GM23248 (cell line): ENCODE data around the gene DLX3. TPM values are rescaled to one million over a fixed set of nuclear protein-coding genes. Genes with fewer than 3 reads are reported as not detected.

Source experiments
- DNase-seq: peaks from one replicate; pipeline ENCODE4 v3.0.0-alpha.2; 2015
- H2AFZ ChIP-seq: fragments of 200-600 bp; sonication (generic); 2 replicates; pipeline ENCODE4 v1.6.1; 2016; ENCODE audit warnings: antibody characterized with exemption
- H3F3A ChIP-seq: fragments of 200-600 bp; sonication (generic); 2 replicates; pipeline ENCODE4 v1.6.1; 2016; ENCODE audit warnings: mild to moderate bottlenecking, antibody characterized with exemption, mixed run types; ENCODE audit not compliant: insufficient read depth
- H3K27ac ChIP-seq: fragments of 200-600 bp; sonication (generic); 2 replicates; pipeline ENCODE4 v1.5.1; 2016; ENCODE audit warnings: mild to moderate bottlenecking
- H3K27me3 ChIP-seq: fragments of 200-600 bp; sonication (generic); replicated peaks from 2 replicates; pipeline ENCODE4 v1.6.1; 2016; ENCODE audit warnings: mild to moderate bottlenecking; ENCODE audit not compliant: insufficient read depth
- H3K36me3 ChIP-seq: fragments of 200-600 bp; sonication (generic); 2 replicates; pipeline ENCODE4 v1.6.1; 2016; ENCODE audit warnings: low read depth, mild to moderate bottlenecking
- H3K4me1 ChIP-seq: fragments of 200-600 bp; sonication (generic); 2 replicates; pipeline ENCODE4 v1.6.1; 2016; ENCODE audit warnings: mild to moderate bottlenecking; ENCODE audit not compliant: insufficient read depth
- H3K4me2 ChIP-seq: fragments of 200-600 bp; sonication (generic); one replicate; pipeline ENCODE4 v1.6.1; 2016; ENCODE audit warnings: mild to moderate bottlenecking; ENCODE audit not compliant: unreplicated experiment
- H3K4me3 ChIP-seq: fragments of 200-600 bp; sonication (generic); 2 replicates; pipeline ENCODE4 v1.5.1; 2016; ENCODE audit warnings: mild to moderate bottlenecking
- H3K79me2 ChIP-seq: fragments of 200-600 bp; sonication (generic); 2 replicates; pipeline ENCODE4 v1.6.1; 2016; ENCODE audit warnings: mild to moderate bottlenecking; ENCODE audit not compliant: insufficient read depth
- H3K9ac ChIP-seq: fragments of 200-600 bp; sonication (generic); 2 replicates; pipeline ENCODE4 v1.6.1; 2016; ENCODE audit warnings: mild to moderate bottlenecking
- H3K9me2 ChIP-seq: fragments of 200-600 bp; sonication (generic); 2 replicates; pipeline ENCODE4 v1.6.1; 2016; ENCODE audit warnings: mixed run types, mild to moderate bottlenecking, moderate library complexity; ENCODE audit not compliant: insufficient read depth
- H3K9me3 ChIP-seq: fragments of 200-600 bp; sonication (generic); one replicate; pipeline ENCODE4 v1.6.1; 2017; ENCODE audit warnings: low read depth
- H4K20me1 ChIP-seq: fragments of 200-600 bp; sonication (generic); 2 replicates; pipeline ENCODE4 v1.6.0; 2016; ENCODE audit not compliant: insufficient read depth
- EZH2 ChIP-seq: fragments of 200-600 bp; sonication (generic); IDR thresholded peaks from 2 replicates; pipeline ENCODE4 v1.6.1; 2018; ENCODE audit warnings: antibody characterized with exemption, mild to moderate bottlenecking; ENCODE audit not compliant: insufficient read depth, poor library complexity, severe bottlenecking
- EZH2phosphoT487 ChIP-seq: fragments of 200-600 bp; sonication (generic); IDR thresholded peaks from 2 replicates; pipeline ENCODE4 v1.6.1; 2018; ENCODE audit warnings: antibody characterized with exemption, moderate library complexity, mild to moderate bottlenecking, low read depth; ENCODE audit not compliant: insufficient read depth
- WGBS, 2 experiments: methylation state at CpG; one replicate each; pipeline ENCODE4 v1.1.6; 2015 to 2017; ENCODE audit warnings: low lambda C conversion rate in 2 of 2, low coverage in 1 of 2; ENCODE audit errors: missing lambda C conversion rate in 2 of 2; 5-methylcytosine and 5-hydroxymethylcytosine counted together
- in situ Hi-C: fragments of 300-500 bp; cut with MboI; formaldehyde crosslinking; loops from 2 replicates; pipeline ENCODE4 v1.15.0; 2020
- polyA plus RNA-seq: library from polyadenylated mRNA; unstranded; fragments of >200 nt; fragmentation: Nextera tagmentation; extraction: Ambion mirVana; gene quantifications from 2 replicates; pipeline ENCODE4 v1.2.1, GENCODE V29; 2016
- total RNA-seq: library from RNA; depleted of rRNA; stranded (reverse); fragments of >200 nt; shearing (Covaris generic); gene quantifications from 2 replicates; pipeline ENCODE4 v1.2.3, GENCODE V29; 2014

Gene DLX3
- total and polyA plus RNA-seq, 2 experiments from 2014 or later, result 0.43 to 1.0 TPM

GRCh38 chr17:50028736-50029120, 33.7 kb upstream of the DLX3 start:
- H3K9ac ChIP-seq, result peak overlapping the region; percentile 37; the same call in 1 of the 2 replicates
- H3K27ac ChIP-seq, result peak overlapping the region; percentile 77
- no peaks in the 10 kb centered on the region for H3K9me3 ChIP-seq
- peak overlapping the region; percentile 83 for H3K4me2 ChIP-seq
- in situ Hi-C loops, result loop anchor here (10.0 kb wide), 1 partner anchor 56 kb away; no protein-coding TSS in a partner anchor
- 73 to 82% methylated on average over 6 of the region's 6 CpGs for WGBS, 2 experiments
- no peaks in the 10 kb centered on the region for H4K20me1 ChIP-seq
- H3K36me3 ChIP-seq, result no peaks in the 10 kb centered on the region
- H2AFZ ChIP-seq, result peak overlapping the region; percentile 62
- H3K79me2 ChIP-seq, result no peaks in the 10 kb centered on the region
- TF ChIP-seq EZH2 (no peak), EZH2phosphoT487 (no peak)
- peaks cover 36% of the 10 kb centered on the region for H3K4me1 ChIP-seq
- H3K9me2 ChIP-seq, result no peaks in the 10 kb centered on the region
- H3K4me3 ChIP-seq, result no peak overlapping the region
- peaks cover 16% of the 10 kb centered on the region for H3F3A ChIP-seq
- no peaks in the 10 kb centered on the region for H3K27me3 ChIP-seq
- no peak for DNase-seq

- Histone ChIP-seq H2AFZ (peak overlapping the region; percentile 62), H3K4me2 (peak overlapping the region; percentile 83), H3K27ac (peak overlapping the region; percentile 77), H4K20me1 (no peaks in the 10 kb centered on the region), H3K27me3 (no peaks in the 10 kb centered on the region), H3K9ac (peak overlapping the region; percentile 37; the same call in 1 of the 2 replicates), H3K36me3 (no peaks in the 10 kb centered on the region), H3F3A (peaks cover 15% of the 10 kb centered on the region), H3K9me2 (no peaks in the 10 kb centered on the region), H3K4me3 (peak overlapping the region; percentile 69), H3K9me3 (no peaks in the 10 kb centered on the region), H3K79me2 (no peaks in the 10 kb centered on the region), H3K4me1 (peaks cover 30% of the 10 kb centered on the region)
- peak; percentile 70 for DNase-seq
- WGBS, 2 experiments, result 14 to 18% methylated on average over 19 to 20 of the region's 20 CpGs
- TF ChIP-seq EZH2, result no peak
- no peak for TF ChIP-seq EZH2phosphoT487
- in situ Hi-C loops, result loop anchor here (10.0 kb wide), 1 partner anchor 57 kb away; no protein-coding TSS in a partner anchor
Measured at GRCh38 chr17:50027881-50028735, 33.1 kb upstream of the DLX3 start.

GRCh38 chr17:50027172-50027880, 32.3 kb upstream of the DLX3 start:
- Histone ChIP-seq H3K36me3 (no peaks in the 10 kb centered on the region), H3K9ac (peak overlapping the region; percentile 71), H3K4me2 (peak overlapping the region; percentile 83), H2AFZ (peak overlapping the region; percentile 75), H3K9me3 (no peaks in the 10 kb centered on the region), H3K4me1 (peaks cover 24% of the 10 kb centered on the region), H3K4me3 (peak overlapping the region; percentile 69), H3K79me2 (no peaks in the 10 kb centered on the region), H3K9me2 (no peaks in the 10 kb centered on the region), H3K27me3 (no peaks in the 10 kb centered on the region), H3K27ac (peak overlapping the region; percentile 77), H4K20me1 (no peaks in the 10 kb centered on the region), H3F3A (peaks cover 17% of the 10 kb centered on the region)
- no peak for TF ChIP-seq EZH2
- no peak for TF ChIP-seq EZH2phosphoT487
- in situ Hi-C loops, result loop anchor here (10.0 kb wide), 1 partner anchor 57 kb away; no protein-coding TSS in a partner anchor
- WGBS, 2 experiments, result 5% methylated on average over 24 to 26 of the region's 27 CpGs
- DNase-seq, result peak; percentile 97

GRCh38 chr17:50026837-50027171, 31.8 kb upstream of the DLX3 start:
- peak overlapping the region; percentile 69 for H3K4me3 ChIP-seq
- WGBS, 2 experiments, result 1 to 2% methylated on average over 6 of the region's 6 CpGs
- H2AFZ ChIP-seq, result peak overlapping the region; percentile 75; the same call in 1 of the 2 replicates
- no peaks in the 10 kb centered on the region for H3K79me2 ChIP-seq
- no peak for TF ChIP-seq EZH2
- no peak for TF ChIP-seq EZH2phosphoT487
- peaks cover 24% of the 10 kb centered on the region for H3K4me1 ChIP-seq
- DNase-seq, result peak; percentile 81
- no peaks in the 10 kb centered on the region for H3K27me3 ChIP-seq
- H3F3A ChIP-seq, result peaks cover 14% of the 10 kb centered on the region
- H3K4me2 ChIP-seq, result peak overlapping the region; percentile 83
- H3K9me3 ChIP-seq, result no peaks in the 10 kb centered on the region
- H3K27ac ChIP-seq, result peak overlapping the region; percentile 77
- H4K20me1 ChIP-seq, result no peaks in the 10 kb centered on the region
- no peaks in the 10 kb centered on the region for H3K9me2 ChIP-seq
- no peaks in the 10 kb centered on the region for H3K36me3 ChIP-seq
- in situ Hi-C loops, result loop anchor here (10.0 kb wide), 1 partner anchor 58 kb away; no protein-coding TSS in a partner anchor
- H3K9ac ChIP-seq, result peak overlapping the region; percentile 71
